Brain pericyte (primary cell): ENCODE results near the gene NEURL1.
"Not testable (repeated sequence)": the region's sequence is repeated elsewhere in the genome, so short reads cannot be mapped to it uniquely, and the experiment has no call there.

Experiments used
- DNase-seq: peaks from one replicate; pipeline ENCODE4 v3.0.0-alpha.2; 2012; ENCODE audit warnings: low read depth, low spot score

The NEURL1 gene

GRCh38 chr10:103493916-103494877 lies 692 bp downstream of the NEURL1 start:
- DNase-seq = no peak

GRCh38 chr10:103495321-103495720 lies 1.8 kb downstream of the NEURL1 start:
- no peak for DNase-seq

DNA sequence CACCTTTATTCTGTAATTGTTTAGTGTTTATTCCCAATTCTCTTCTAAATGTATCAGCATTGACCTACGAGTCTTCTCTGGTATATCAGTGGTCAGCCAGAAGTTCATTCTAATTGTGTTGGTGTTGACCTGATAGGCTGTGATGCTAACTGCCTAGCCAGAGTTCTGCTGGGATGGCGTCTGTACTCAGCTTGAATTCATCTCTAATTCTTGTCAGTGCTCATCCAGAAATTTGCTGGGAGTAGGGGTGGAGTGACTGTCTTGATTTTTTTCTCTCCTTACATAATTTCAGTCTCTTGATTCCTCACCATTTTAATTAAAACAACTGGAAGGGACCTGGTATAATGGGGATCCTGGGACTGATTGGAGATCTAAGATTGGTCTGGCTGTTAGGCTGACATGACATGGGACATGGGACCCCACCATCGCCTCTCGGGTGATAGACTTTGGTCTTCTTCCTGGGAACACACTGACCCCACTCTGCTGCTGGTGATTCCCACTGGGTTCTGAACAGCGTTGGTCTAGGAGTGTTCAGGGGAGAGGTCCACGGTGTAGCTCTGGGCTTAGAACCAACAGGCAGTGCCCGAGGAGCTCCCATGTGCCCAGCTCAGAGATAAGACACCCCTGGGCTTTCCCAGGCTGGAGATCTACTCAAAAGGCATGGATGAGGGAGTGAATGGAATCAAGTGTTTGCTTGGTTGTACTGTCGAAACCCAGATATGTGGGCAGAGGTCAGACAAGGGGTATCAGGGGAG lies 3.8 kb downstream of the NEURL1 start:
- DNase-seq = no peak

DNA sequence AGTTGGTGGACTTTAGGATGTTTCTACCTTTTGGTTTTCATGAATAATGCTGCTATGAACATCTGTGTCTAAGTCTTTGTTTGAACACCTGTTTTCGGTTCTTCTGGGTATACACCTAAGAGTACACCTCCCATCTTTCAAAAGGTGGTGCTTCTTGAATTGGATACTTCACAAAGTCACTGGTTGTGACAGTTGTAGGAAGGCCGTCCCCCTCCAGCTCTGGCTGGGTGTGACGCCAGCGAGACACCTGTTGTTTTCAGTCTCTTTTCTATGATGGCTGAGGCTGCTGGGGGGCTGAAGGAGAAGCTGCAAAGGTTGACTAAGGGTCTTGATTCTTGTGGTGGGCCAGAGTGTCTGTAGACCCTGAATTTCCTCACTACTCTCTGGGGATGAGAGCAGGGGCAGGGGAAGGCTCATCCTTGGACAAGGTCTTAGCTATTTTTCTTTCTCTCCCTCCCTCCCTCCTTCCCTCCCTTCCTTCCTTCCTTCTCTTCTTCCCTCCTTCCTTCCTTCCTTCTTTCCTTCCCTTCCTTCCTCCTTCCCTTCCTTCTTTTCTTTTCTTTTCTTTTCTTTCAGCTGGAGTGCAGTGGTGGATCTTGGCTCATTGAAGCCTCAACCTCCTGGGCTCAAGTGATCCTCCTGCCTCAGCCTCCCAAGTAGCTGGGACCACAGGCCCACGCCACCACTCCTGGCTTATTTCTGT lies 5.6 kb downstream of the NEURL1 start:
- no peak for DNase-seq

DNA sequence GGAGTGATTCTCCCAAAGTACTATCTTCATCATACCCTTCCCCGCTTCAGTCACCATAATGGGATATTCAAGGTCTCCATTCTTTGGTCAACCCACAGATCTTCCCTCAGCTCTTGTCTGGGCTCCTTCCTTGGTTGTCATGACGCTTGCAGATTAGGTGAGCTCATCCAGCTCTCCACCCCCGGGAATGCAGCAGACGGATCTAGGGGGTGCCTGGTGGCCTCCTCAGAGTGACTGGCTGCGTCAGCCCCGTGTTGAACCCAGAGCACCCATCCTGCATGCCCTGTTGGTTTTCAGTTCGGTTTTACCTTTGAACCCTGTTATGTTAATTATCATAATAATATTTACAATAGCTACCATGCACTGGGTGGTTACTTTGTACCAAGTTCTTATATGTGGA lies 6.4 kb downstream of the NEURL1 start:
- DNase-seq = no peak

GRCh38 chr10:103500481-103500880 lies 7.0 kb downstream of the NEURL1 start:
- DNase-seq = no peak

DNA sequence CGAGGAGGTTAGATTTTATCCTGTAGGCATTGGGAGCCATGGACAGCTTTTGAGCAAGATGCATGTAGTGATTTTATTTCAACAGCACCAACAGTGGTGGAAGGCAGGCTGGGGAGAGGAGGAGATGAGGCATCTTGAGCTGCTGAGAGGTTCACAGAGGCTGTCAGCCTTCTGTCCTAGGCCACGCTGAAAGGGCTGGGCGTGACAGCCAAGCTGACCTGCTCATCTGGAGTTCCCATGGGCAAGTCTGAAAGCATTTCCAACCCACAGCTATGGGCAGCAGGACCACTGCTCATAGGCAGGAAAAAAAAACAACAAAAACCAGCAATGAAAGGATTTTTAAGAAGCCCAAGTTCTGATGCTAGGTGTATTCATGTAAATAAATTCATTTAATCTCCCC lies 7.7 kb downstream of the NEURL1 start:
- no peak for DNase-seq

- DNase-seq = no peak
Measured at GRCh38 chr10:103502849-103503660, 9.6 kb downstream of the NEURL1 start.

- DNase-seq = not testable (repeated sequence)
Measured at GRCh38 chr10:103503777-103504176, 10.3 kb downstream of the NEURL1 start.

DNA sequence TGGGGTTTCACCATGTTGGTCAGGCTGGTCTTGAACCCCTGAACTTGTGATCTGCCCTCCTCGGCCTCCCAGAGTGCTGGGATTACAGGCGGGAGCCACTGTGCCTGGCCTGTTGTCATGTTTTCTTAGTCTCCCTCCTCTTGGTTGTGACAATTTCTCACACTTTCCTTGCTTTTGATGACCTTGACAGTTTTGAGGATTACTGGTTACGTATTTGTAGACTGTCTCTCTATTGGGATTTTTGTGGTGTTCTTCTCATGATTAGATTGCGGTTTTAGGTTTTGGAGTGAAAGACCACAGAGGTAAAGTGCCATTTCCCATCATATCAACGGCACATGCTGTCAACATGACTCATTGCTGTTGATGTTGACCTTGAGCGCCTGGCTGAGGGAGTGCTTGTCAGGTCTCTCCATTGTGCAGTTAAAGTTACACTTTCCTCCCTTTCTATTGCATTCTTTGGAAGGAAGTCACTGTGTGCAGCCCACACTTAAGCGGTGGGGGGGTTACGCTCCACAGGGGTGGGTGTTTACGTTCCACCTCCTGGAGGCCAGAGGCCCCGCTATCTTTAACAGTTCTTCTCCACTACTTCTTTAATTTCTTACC lies 10.8 kb downstream of the NEURL1 start:
- peak; percentile 83 for DNase-seq

DNA sequence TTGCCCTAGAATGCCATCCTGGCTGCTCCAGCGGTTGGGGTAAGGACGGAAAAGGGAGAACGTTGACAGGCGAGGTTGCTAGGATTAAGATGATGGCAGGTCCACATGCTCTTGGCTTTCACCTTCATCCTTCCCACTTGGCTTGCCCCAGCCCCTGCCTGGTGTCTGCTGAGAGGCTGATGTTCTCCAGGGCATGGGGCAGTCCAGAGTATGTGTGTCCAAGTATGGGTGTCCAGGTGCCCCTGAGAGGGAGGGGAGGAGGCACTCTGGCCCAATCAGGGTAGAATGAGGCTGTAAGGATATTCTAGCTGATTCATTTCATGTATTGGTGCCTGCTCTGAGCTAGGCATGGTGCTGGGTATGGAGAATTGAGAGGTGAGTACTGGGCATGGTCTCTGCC lies 12.6 kb downstream of the NEURL1 start:
- no peak for DNase-seq

DNA sequence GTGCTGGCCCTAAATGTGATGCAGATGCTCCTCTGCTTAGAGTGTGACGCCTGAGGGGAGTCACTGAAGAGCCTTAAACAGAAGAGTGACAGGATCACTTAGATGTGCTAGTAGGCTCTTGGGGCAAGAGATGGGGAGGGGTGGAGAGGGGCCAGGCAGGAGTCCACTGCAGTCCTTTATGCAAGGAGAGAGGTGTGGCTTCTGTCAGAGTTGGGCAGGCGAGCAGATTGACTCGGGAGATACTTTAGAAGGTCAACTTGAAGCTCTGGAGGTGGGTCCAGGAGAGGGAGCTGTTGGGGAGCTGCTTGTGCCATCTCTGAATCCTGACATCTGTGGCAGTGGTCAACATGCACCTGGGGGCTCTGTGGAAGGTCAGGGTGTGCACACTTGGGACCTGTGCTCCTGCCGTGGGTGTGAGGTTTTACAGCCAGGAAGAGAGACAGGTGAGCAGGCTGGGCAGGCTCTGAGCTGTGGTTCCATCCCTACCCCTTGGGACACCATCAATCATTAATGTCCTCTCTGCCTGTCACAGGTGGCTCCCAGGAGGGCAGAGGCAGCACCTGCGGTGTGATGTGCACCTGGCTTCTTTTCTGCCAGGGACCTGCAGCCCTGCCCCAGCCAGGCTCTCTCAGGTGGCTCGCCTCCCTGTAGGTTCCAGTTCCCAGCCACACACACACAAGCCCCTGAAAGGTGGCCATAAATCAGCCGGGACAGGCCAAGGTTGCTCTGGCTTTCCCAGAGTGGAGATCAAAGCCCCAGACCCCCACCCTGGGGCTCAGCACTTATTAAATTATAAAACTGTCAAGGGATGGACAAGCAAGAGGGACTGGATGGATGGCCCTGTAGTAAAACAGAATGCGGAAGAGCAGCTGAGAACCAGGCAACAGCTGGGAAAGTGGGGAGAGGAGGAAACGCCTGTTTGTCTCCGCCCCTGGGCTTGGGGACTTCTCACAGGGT lies 14.0 kb downstream of the NEURL1 start:
- no peak for DNase-seq

DNA sequence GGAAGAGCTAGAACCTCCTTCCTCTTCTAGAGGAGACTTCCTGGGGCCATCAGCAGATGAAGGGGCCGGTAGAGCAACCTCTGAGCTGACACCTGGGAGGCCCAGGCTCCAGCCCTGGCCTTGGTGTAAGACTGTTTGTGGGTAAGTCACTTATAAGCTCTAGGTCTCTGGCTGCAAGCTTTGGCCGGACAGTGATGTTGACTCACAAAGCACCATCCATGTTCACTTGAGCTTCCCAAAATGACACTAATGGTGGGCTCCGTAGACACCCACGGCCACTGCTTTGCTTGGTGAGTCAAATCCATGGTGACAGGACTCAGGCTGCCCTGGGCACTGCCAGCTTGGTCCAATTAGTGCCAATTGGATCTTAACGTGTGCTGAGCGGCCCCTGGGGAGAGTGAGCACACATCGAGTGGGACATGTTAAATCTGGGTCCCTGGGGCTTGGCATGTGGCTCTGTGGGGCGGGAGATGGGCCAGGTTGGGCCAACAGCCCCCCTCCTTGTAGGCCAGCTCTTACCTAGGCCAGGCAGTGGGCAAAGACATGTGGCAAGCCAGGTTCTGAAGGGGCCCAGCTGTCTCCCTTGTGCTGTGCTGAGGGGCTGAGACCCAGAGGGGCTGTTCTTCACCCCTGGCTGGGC lies 16.7 kb downstream of the NEURL1 start:
- DNase-seq = no peak

DNA sequence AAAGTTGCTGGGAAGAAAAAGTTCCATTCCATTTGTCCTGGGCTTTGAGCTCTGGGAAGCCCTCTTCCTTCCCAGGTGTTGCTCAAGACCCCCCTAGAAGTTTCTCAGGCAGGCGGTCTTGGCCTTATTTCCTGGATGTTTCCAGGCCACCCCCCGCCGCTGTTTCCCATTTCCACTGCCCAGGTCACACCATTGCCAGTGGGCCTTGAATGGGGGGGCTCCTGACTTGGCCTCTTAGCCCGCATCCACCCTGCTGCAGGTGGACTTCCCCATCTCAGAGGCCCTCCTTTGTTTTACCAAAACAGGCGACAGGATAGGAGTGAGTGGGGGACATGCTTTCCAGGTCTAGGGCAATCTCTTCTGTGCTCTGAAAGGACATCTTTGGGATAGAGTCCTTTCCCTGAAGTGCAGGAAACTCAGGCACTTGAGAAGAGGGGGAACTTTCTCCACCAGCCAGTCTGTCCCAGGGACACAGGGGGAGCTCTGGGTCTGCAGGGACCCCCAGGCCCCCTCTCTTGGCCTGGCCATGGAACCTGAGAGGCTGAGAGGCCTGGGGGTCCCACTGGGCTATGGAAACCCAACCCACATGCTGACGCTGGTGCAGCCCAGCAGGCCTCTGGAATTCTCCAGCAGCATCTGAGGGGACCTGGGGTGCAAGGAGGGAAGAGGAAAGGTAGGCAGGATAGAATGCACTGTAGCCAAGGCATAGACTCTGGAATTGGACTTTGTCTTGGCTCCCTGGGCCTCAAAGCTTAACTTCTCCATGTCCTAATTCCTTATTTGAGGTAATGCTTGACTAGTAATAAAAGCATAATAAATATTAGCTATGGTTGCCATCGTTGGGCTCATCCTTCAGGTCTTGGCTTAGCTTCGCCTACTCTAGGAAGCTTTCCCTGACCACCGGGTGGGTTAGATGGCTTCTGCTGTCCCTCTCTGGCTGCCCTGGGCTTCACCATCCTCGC lies 17.6 kb downstream of the NEURL1 start:
- no peak for DNase-seq

- no peak for DNase-seq
Measured at GRCh38 chr10:103512166-103512565, 18.7 kb downstream of the NEURL1 start.

DNA sequence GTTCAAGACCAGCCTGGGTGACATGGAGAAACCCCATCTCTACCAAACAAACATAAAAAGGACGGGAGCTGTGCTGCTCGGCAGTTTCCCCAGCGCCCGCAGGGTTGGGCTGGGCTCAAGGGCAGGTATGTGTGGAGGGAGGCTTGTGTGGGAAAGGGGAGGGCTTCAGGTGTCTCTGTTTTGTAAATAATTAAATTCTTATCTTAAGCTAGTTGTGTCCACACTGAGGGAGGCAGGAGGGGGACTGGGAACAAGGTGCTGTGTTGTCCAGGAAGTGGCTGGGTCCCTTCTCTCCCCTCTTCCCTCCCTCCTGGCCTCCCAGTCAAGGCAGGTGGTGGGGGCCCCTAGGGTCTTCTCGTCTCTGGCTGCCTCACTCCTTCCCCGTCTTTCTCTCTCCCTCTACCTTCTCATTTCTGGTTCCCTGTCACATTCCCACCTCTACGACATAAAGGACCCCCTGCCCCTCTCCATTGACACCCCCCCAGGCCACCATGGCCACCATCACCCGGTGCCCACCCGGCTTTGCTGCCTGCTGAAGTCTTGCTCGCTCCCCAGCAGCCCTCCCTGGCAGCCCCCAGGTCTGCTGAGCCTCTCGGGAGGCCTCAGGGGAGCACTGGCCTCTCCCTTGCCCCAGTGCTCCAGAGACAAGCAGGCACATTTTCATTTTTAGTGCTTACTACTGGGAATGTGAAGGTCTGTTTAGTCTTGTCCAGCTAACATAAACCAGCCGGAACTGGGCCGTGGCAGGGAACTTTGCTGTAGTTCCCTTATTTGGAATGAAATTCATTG lies 19.3 kb downstream of the NEURL1 start:
- DNase-seq = no peak

GRCh38 chr10:103513380-103514060 lies 20.0 kb downstream of the NEURL1 start:
- DNase-seq = no peak
